Liver (tissue), 9 donors: ENCODE measurements around the gene SIGLEC8. TPM values are rescaled to one million over a fixed set of nuclear protein-coding genes. Genes with fewer than 3 reads are reported as not detected.

Source experiments
- DNase-seq: peaks from one replicate; pipeline ENCODE4 v3.0.0-alpha.2; 2017; ENCODE audit warnings: low spot score
- H3K27ac ChIP-seq, 2 donors: one replicate each; pipeline ENCODE4 v1.7.0; 2013; ENCODE audit warnings: inconsistent platforms in 2 of 2, low read length in 2 of 2, control low read depth in 1 of 2, low read depth in 1 of 2, mild to moderate bottlenecking in 1 of 2
- H3K27me3 ChIP-seq, 4 donors: one replicate each; pipeline versions ENCODE4 v1.6.1 to v1.7.0; 2013; ENCODE audit warnings: low read length in 3 of 4, inconsistent platforms in 1 of 4, mild to moderate bottlenecking in 1 of 4, moderate library complexity in 1 of 4; ENCODE audit not compliant: control insufficient read depth in 4 of 4, insufficient read depth in 4 of 4
- H3K36me3 ChIP-seq, 4 donors: one replicate each; pipeline versions ENCODE4 v1.6.1 to v1.7.0; 2013; ENCODE audit warnings: low read length in 3 of 4, mild to moderate bottlenecking in 3 of 4, low read depth in 1 of 4, moderate library complexity in 1 of 4; ENCODE audit not compliant: control insufficient read depth in 4 of 4, insufficient read depth in 3 of 4
- H3K4me1 ChIP-seq, 4 donors: one replicate each; pipeline versions ENCODE4 v1.6.1 to v1.7.0; 2013; ENCODE audit warnings: low read length in 3 of 4, mild to moderate bottlenecking in 3 of 4, moderate library complexity in 1 of 4; ENCODE audit not compliant: control insufficient read depth in 4 of 4, insufficient read depth in 4 of 4
- H3K4me3 ChIP-seq, 3 donors: one replicate each; pipeline versions ENCODE4 v1.6.1 to v1.7.0; 2013; ENCODE audit warnings: low read length in 3 of 3, control low read depth in 1 of 3, low read depth in 1 of 3, mild to moderate bottlenecking in 1 of 3
- H3K9ac ChIP-seq, 2 donors: one replicate each; pipeline ENCODE4 v1.7.0; 2013; ENCODE audit warnings: low read length in 2 of 2, mild to moderate bottlenecking in 2 of 2, moderate library complexity in 2 of 2, control low read depth in 1 of 2, low read depth in 1 of 2
- H3K9me3 ChIP-seq, 4 donors: one replicate each; pipeline versions ENCODE4 v1.6.1 to v1.7.0; 2013; ENCODE audit warnings: low read length in 3 of 4; ENCODE audit not compliant: control insufficient read depth in 4 of 4
- ATF3 ChIP-seq: IDR thresholded peaks from 2 replicates; pipeline ENCODE4 v1.6.1; 2016; ENCODE audit warnings: antibody characterized with exemption
- EGR1 ChIP-seq, 2 donors: IDR thresholded peaks; 2 replicates each; pipeline ENCODE4 v1.6.1; 2016 to 2018; ENCODE audit warnings: antibody characterized with exemption in 2 of 2, low read depth in 2 of 2
- FOXA1 ChIP-seq: IDR thresholded peaks from 2 replicates; pipeline ENCODE4 v1.6.1; 2016; ENCODE audit warnings: antibody characterized with exemption
- FOXA2 ChIP-seq: IDR thresholded peaks from 2 replicates; pipeline ENCODE4 v1.6.1; 2016; ENCODE audit warnings: antibody characterized with exemption
- GABPA ChIP-seq, 2 donors: IDR thresholded peaks in 1 of 2; conservative IDR thresholded peaks in 1 of 2; 2 replicates each; pipeline ENCODE4 v1.6.1; 2016; ENCODE audit warnings: antibody characterized with exemption in 2 of 2, mild to moderate bottlenecking in 1 of 2, moderate library complexity in 1 of 2
- HNF4A ChIP-seq, 2 donors: conservative IDR thresholded peaks; 2 replicates each; pipeline ENCODE4 v1.6.1; 2016; ENCODE audit warnings: antibody characterized with exemption in 2 of 2, mild to moderate bottlenecking in 2 of 2
- HNF4G ChIP-seq: IDR thresholded peaks from 2 replicates; pipeline ENCODE4 v1.6.1; 2016; ENCODE audit warnings: antibody characterized with exemption
- JUND ChIP-seq, 2 donors: IDR thresholded peaks; 2 replicates each; pipeline ENCODE4 v1.6.1; 2016; ENCODE audit warnings: antibody characterized with exemption in 2 of 2
- MAX ChIP-seq: IDR thresholded peaks from 2 replicates; pipeline ENCODE4 v1.6.1; 2016; ENCODE audit warnings: antibody characterized with exemption
- NR2F2 ChIP-seq: IDR thresholded peaks from 2 replicates; pipeline ENCODE4 v1.6.1; 2016; ENCODE audit warnings: antibody characterized with exemption
- RAD21 ChIP-seq, 2 donors: IDR thresholded peaks; 2 replicates each; pipeline ENCODE4 v1.6.1; 2016; ENCODE audit warnings: antibody characterized with exemption in 2 of 2, mild to moderate bottlenecking in 2 of 2
- RXRA ChIP-seq, 2 donors: IDR thresholded peaks; 2 replicates each; pipeline ENCODE4 v1.6.1; 2017 to 2018; ENCODE audit warnings: antibody characterized with exemption in 2 of 2, mild to moderate bottlenecking in 1 of 2
- SP1 ChIP-seq: IDR thresholded peaks from 2 replicates; pipeline ENCODE4 v1.6.1; 2018; ENCODE audit warnings: antibody characterized with exemption, mild to moderate bottlenecking
- TAF1 ChIP-seq: conservative IDR thresholded peaks from 2 replicates; pipeline ENCODE4 v1.6.1; 2016; ENCODE audit warnings: antibody characterized with exemption, mild to moderate bottlenecking
- ZBTB33 ChIP-seq: IDR thresholded peaks from 2 replicates; pipeline ENCODE4 v1.6.1; 2016; ENCODE audit warnings: antibody characterized with exemption
- WGBS: extraction: QIAGEN DNeasy Blood & Tissue Kit; methylation state at CpG from one replicate; pipeline ENCODE4 v1.1.7; 2013; 5-methylcytosine and 5-hydroxymethylcytosine counted together
- polyA plus RNA-seq, 2 donors: library from polyadenylated mRNA; stranded (reverse) in 1 of 2; unstranded in 1 of 2; fragments of 200-250 nt in 1 of 2; fragments of >200 nt in 1 of 2; fragmentation: Nextera tagmentation in 1 of 2; extraction: Ambion mirVana in 1 of 2; gene quantifications; one replicate each; pipeline versions ENCODE4 v1.2.1 to v1.2.3, GENCODE V29; 2013 to 2015
- total RNA-seq, 2 donors: library from RNA; depleted of rRNA; stranded (reverse); fragments of >200 nt; gene quantifications; one replicate each; pipeline ENCODE4 v1.2.3, GENCODE V29; 2014
- TF ChIP-seq, protein P1 (sequence below): fragments of 150-350 bp; IDR thresholded peaks from 2 replicates; pipeline ENCODE4 v1.5.1; 2017; ENCODE audit warnings: improper control_type of control experiment, low read depth, low read length; ENCODE audit not compliant: missing input control
- TF ChIP-seq, protein P2 (sequence below): IDR thresholded peaks from 2 replicates; pipeline ENCODE4 v1.6.1; 2016; ENCODE audit warnings: antibody characterized with exemption, mild to moderate bottlenecking
- donor health status: healthy.
- donor health status: healthy.
- donor health status: healthy.
- donor health status: healthy.
- donor health status: healthy.

Gene SIGLEC8
- total and polyA plus RNA-seq, 4 donors, result 0.09 to 2.3 (median 0.52) TPM

GRCh38 chr19:51477344-51477743 lies 19.1 kb upstream of the SIGLEC8 start:
- Histone ChIP-seq H3K4me1 (no peaks in the 10 kb centered on the region), H3K4me3 (no peak overlapping the region), H3K9ac (no peak overlapping the region), H3K27me3 (no peaks in the 10 kb centered on the region), H3K27ac (no peak overlapping the region), H3K9me3 (no peaks in the 10 kb centered on the region), H3K36me3 (no peaks in the 10 kb centered on the region)
- DNase-seq, result no peak
- no peak for TF ChIP-seq HNF4G
- TF ChIP-seq RXRA (IDR thresholded peaks at IDR 0.05), result no peak
- TF ChIP-seq FOXA1, result no peak
- TF ChIP-seq EGR1 (IDR thresholded peaks at IDR 0.05; ENCODE audit: low read depth in 2 of 2), result no peak
- no peak for TF ChIP-seq SP1
- TF ChIP-seq ATF3, result no peak
- no peak for TF ChIP-seq JUND (IDR thresholded peaks at IDR 0.05)
- no peak for TF ChIP-seq RAD21 (IDR thresholded peaks at IDR 0.05)
- TF ChIP-seq TAF1, result no peak
- no peak for TF ChIP-seq GABPA (IDR thresholded peaks at IDR 0.05 in 1 of 2, conservative IDR thresholded peaks at IDR 0.05 in 1 of 2)
- TF ChIP-seq HNF4A (conservative IDR thresholded peaks at IDR 0.05), result no peak
- no peak for TF ChIP-seq ZBTB33
- TF ChIP-seq FOXA2, result no peak
- WGBS, result 61% methylated on average over 5 of the region's 5 CpGs

DNA sequence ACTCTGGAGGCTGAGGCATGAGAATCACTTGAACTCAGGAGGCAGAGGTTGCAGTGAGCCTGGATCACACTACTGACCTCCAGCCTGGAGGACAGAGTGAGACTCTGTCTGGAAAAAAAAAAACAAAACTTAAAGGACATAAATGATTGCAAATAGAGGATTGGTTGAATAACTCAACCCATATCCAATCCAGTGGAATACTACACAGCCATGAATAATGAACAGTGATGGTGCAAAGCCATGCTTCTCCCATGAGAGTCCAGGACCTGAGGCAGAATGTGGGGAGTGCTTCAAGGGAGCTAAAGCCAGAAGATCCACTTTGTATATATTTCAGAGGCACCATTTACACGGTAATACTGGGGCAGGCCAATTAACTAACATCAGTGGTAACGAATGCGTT lies 17.9 kb upstream of the SIGLEC8 start:
- no peaks in the 10 kb centered on the region for H3K4me1 ChIP-seq
- no peaks in the 10 kb centered on the region for H3K27me3 ChIP-seq
- no peak for DNase-seq
- WGBS, result 85% methylated on average over 3 of the region's 3 CpGs
- H3K9ac ChIP-seq, result no peak overlapping the region
- no peak overlapping the region for H3K4me3 ChIP-seq
- H3K36me3 ChIP-seq, result no peaks in the 10 kb centered on the region
- TF ChIP-seq NR2F2 (no peak), MAX (no peak), FOXA1 (no peak)
- no peaks in the 10 kb centered on the region for H3K9me3 ChIP-seq
- no peak overlapping the region for H3K27ac ChIP-seq

DNA sequence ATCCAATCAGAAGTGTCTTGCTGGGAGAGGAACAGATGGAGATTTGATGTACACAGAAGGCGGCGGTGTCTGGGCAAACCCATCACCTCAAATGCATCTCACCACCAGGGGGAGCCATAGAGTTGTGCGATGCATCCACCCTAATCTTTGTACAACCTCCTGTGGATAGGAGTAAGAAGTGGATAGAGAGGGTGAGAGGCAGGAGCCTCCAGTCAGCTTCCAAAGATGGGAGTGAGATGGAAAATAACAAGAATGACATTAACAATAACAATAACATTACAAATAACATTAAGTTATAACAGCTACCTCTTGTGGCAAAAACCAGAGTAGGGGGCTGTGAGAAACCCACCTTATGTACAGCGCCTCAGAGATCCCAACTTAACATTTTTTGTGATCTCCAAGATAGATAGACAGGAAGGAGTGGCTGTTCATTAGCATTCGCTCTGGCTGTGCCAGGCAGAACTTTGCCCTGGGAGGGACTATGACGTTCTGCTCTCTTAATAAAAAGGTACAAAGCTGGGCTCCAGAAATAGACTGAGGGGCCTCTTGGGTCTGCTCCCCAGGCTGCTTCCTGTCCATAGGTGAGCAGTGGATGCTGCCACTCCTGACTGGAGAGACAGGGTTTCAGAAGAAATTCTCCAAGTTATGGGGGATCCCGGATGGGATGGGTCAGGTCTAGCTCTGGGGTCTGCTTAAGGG lies 14.9 kb upstream of the SIGLEC8 start:
- no peaks in the 10 kb centered on the region for H3K27me3 ChIP-seq
- no peak overlapping the region for H3K4me3 ChIP-seq
- no peaks in the 10 kb centered on the region for H3K9me3 ChIP-seq
- WGBS, result 30% methylated on average over 7 of the region's 7 CpGs
- no peak for TF ChIP-seq HNF4A (conservative IDR thresholded peaks at IDR 0.05)
- TF ChIP-seq, protein P1, sequence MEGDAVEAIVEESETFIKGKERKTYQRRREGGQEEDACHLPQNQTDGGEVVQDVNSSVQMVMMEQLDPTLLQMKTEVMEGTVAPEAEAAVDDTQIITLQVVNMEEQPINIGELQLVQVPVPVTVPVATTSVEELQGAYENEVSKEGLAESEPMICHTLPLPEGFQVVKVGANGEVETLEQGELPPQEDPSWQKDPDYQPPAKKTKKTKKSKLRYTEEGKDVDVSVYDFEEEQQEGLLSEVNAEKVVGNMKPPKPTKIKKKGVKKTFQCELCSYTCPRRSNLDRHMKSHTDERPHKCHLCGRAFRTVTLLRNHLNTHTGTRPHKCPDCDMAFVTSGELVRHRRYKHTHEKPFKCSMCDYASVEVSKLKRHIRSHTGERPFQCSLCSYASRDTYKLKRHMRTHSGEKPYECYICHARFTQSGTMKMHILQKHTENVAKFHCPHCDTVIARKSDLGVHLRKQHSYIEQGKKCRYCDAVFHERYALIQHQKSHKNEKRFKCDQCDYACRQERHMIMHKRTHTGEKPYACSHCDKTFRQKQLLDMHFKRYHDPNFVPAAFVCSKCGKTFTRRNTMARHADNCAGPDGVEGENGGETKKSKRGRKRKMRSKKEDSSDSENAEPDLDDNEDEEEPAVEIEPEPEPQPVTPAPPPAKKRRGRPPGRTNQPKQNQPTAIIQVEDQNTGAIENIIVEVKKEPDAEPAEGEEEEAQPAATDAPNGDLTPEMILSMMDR, result peak; percentile 66
- TF ChIP-seq EGR1 (IDR thresholded peaks at IDR 0.05; ENCODE audit: low read depth in 2 of 2), result no peak
- TF ChIP-seq FOXA1, result no peak
- TF ChIP-seq NR2F2, result no peak
- TF ChIP-seq HNF4G, result no peak
- TF ChIP-seq RAD21 (IDR thresholded peaks at IDR 0.05), result peak; percentile 77 to 86
- TF ChIP-seq, protein P2, sequence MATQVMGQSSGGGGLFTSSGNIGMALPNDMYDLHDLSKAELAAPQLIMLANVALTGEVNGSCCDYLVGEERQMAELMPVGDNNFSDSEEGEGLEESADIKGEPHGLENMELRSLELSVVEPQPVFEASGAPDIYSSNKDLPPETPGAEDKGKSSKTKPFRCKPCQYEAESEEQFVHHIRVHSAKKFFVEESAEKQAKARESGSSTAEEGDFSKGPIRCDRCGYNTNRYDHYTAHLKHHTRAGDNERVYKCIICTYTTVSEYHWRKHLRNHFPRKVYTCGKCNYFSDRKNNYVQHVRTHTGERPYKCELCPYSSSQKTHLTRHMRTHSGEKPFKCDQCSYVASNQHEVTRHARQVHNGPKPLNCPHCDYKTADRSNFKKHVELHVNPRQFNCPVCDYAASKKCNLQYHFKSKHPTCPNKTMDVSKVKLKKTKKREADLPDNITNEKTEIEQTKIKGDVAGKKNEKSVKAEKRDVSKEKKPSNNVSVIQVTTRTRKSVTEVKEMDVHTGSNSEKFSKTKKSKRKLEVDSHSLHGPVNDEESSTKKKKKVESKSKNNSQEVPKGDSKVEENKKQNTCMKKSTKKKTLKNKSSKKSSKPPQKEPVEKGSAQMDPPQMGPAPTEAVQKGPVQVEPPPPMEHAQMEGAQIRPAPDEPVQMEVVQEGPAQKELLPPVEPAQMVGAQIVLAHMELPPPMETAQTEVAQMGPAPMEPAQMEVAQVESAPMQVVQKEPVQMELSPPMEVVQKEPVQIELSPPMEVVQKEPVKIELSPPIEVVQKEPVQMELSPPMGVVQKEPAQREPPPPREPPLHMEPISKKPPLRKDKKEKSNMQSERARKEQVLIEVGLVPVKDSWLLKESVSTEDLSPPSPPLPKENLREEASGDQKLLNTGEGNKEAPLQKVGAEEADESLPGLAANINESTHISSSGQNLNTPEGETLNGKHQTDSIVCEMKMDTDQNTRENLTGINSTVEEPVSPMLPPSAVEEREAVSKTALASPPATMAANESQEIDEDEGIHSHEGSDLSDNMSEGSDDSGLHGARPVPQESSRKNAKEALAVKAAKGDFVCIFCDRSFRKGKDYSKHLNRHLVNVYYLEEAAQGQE, result no peak
- no peaks in the 10 kb centered on the region for H3K4me1 ChIP-seq
- no peaks in the 10 kb centered on the region for H3K36me3 ChIP-seq
- peak; percentile 93 for DNase-seq
- H3K27ac ChIP-seq, result no peak overlapping the region
- no peak overlapping the region for H3K9ac ChIP-seq
